ENCODE results near the gene MMP25.

Gene MMP25

DNA sequence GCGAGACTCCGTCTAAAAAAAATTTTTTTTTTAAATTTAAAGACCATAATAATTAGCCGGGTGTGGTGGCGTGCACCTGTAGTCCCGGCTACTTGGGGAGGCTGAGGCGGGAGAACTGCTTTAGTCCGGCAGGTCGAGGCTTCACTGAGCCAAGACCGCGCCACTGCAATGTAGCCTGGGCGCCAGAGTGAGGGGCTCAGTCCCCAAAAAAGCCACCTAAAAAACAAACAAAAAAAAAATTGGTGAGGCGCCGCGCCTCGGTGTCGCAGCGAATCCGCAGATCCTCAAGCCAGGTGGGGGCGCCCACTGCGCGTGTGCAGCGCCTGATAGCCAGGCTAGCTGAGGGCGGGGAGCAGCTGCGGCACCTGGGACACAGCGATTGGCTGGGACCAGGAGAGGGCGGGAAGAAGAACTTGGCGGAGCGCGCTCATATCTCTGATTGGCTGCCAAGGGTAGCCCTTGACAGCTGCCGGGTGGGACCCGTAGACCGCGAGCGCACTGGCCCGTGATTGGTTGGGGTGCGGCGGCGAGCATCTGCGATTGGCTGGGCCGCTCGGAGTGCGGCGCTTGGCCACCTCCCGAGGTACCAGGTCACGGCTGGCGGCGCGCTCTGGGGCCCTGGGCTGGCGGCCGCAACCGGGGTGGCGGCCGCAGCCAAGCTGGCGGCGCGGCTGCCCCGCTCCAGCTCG is 42.6 kb upstream of the MMP25 start:
- H3K9me3 ChIP-seq (ENCODE audit: severe bottlenecking): no peaks in the 10 kb centered on the region
- TF ChIP-seq, protein P1, sequence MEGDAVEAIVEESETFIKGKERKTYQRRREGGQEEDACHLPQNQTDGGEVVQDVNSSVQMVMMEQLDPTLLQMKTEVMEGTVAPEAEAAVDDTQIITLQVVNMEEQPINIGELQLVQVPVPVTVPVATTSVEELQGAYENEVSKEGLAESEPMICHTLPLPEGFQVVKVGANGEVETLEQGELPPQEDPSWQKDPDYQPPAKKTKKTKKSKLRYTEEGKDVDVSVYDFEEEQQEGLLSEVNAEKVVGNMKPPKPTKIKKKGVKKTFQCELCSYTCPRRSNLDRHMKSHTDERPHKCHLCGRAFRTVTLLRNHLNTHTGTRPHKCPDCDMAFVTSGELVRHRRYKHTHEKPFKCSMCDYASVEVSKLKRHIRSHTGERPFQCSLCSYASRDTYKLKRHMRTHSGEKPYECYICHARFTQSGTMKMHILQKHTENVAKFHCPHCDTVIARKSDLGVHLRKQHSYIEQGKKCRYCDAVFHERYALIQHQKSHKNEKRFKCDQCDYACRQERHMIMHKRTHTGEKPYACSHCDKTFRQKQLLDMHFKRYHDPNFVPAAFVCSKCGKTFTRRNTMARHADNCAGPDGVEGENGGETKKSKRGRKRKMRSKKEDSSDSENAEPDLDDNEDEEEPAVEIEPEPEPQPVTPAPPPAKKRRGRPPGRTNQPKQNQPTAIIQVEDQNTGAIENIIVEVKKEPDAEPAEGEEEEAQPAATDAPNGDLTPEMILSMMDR (IDR thresholded peaks at IDR 0.05; ENCODE audit: poor library complexity, severe bottlenecking): peak; percentile 95
- peak; percentile 96 for ATAC-seq (ENCODE audit: low read depth)
- H3K4me3 ChIP-seq (ENCODE audit: severe bottlenecking): peak overlapping the region; percentile 48
- H3K27me3 ChIP-seq (ENCODE audit: insufficient read depth, poor library complexity, severe bottlenecking): no peaks in the 10 kb centered on the region
- DNase-seq (ENCODE audit: low spot score): peak; percentile 99
- H3K27ac ChIP-seq (ENCODE audit: poor library complexity, severe bottlenecking): peak overlapping the region; percentile 52
- no peaks in the 10 kb centered on the region for H3K36me3 ChIP-seq (ENCODE audit: low read depth)
- H3K4me1 ChIP-seq (ENCODE audit: insufficient read depth, poor library complexity, severe bottlenecking): no peaks in the 10 kb centered on the region

DNA sequence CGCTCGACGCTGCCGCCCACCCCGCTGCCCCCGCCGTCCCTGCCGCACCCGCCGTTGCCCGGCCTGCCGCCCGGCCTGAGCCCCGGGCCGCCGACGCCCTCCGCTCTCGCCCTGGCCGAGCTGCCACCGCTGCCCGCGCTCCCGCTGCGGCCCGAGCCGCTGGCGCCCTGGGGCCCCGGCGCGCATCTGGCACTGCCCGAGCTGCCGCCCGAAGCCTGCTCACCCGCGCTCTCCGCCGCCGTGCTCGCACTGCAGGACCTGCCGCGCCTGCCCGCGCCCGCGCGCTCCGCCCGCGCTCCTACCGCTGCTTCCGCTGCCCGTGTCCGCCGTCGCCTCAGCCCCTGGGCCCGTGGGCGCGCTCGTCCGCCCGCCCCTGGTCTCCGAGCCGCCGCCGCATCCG is 42.0 kb upstream of the MMP25 start:
- ATAC-seq (ENCODE audit: low read depth) (no peak), DNase-seq (ENCODE audit: low spot score) (no peak)
- Histone ChIP-seq H3K4me1 (ENCODE audit: insufficient read depth, poor library complexity, severe bottlenecking) (peaks cover 3% of the 10 kb centered on the region), H3K9me3 (ENCODE audit: severe bottlenecking) (no peaks in the 10 kb centered on the region), H3K4me3 (ENCODE audit: severe bottlenecking) (peak overlapping the region; percentile 48), H3K27ac (ENCODE audit: poor library complexity, severe bottlenecking) (peak overlapping the region; percentile 52), H3K27me3 (ENCODE audit: insufficient read depth, poor library complexity, severe bottlenecking) (no peaks in the 10 kb centered on the region), H3K36me3 (ENCODE audit: low read depth) (no peaks in the 10 kb centered on the region)
- TF ChIP-seq, protein P1 (IDR thresholded peaks at IDR 0.05; ENCODE audit: poor library complexity, severe bottlenecking): no peak

DNA sequence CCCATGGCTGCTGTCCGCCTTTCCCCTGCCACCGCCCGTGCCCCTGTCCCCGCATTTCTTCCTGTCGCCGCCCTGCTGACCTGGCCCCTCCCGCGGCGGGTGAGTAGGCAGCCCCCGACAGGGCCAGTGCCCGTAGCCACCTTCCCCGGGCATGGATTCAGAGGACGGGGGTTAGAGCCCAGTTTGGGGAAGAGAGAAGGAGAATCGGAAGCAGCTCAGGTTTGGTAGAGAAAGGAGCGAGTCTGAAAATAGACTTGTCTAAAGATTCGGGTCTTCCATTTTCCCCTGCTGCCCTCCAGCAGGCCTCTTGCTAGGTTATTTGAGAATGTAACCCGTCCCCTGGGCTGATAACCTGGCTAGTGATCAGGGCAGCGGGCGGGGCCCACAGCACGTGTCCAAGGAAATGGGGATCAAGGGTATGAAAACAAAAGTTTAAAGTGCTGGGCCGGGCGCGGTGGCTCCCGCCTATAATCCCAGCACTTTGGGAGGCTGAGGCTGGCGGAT is 41.5 kb upstream of the MMP25 start:
- no peak for ATAC-seq (ENCODE audit: low read depth)

DNA sequence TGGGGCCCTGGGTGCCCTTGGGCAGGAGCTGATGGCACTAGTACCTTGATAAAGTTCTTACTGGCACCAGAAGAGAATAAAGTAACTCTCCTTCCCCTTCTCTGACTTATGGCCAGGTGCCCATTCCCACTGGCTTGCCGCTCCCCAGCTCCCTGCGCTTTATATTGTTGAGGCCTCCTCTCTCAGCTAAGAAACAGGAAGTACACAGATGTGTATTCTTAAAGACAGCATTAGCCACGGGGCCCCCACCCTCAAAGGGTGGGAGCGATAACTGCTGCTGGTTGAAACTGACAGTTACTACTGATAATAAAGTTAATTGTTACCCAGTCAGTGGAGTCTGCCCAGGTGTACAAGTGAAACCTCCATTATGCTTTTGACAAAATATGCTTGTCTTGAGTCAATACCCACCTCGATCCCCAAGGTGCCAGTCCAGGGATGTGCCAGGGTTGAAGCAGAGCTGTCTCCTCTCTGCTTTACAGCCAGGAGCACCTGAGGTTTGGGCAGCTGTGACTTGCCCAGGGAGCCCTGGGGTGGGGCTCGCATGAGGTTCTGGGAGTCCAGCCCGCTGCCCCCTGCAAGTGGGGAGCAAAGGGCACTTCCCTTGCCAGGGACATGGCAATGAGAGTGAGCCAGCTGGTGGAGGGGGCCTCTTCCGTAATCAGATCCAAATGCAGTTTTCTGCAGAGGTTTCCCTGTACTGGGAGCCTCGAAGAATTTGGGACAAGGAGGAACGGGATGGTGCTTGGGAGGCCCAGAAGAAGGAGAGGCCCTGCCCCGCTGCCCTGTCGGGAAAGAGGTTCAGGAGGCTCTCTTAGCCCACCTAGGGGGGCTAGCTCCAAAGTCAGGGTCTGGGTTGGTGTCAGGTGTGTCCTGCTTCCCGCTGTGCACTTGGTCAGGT is 39.1 kb upstream of the MMP25 start:
- H3K27me3 ChIP-seq (ENCODE audit: insufficient read depth, poor library complexity, severe bottlenecking): no peaks in the 10 kb centered on the region

More for the DNA sequence above, 41.5 kb upstream of the MMP25 start:
- Histone ChIP-seq H3K4me3 (ENCODE audit: severe bottlenecking) (peak overlapping the region; percentile 31), H3K9me3 (ENCODE audit: severe bottlenecking) (no peaks in the 10 kb centered on the region), H3K27me3 (ENCODE audit: insufficient read depth, poor library complexity, severe bottlenecking) (no peaks in the 10 kb centered on the region), H3K27ac (ENCODE audit: poor library complexity, severe bottlenecking) (peak overlapping the region; percentile 52), H3K36me3 (ENCODE audit: low read depth) (no peaks in the 10 kb centered on the region), H3K4me1 (ENCODE audit: insufficient read depth, poor library complexity, severe bottlenecking) (peaks cover 8% of the 10 kb centered on the region)
- TF ChIP-seq, protein P1 (IDR thresholded peaks at IDR 0.05; ENCODE audit: poor library complexity, severe bottlenecking): no peak
- no peak for DNase-seq (ENCODE audit: low spot score)

More for the DNA sequence above, 39.1 kb upstream of the MMP25 start:
- no peak overlapping the region for H3K4me3 ChIP-seq (ENCODE audit: severe bottlenecking)
- no peaks in the 10 kb centered on the region for H3K9me3 ChIP-seq (ENCODE audit: severe bottlenecking)
- TF ChIP-seq, protein P1 (IDR thresholded peaks at IDR 0.05; ENCODE audit: poor library complexity, severe bottlenecking): no peak
- DNase-seq (ENCODE audit: low spot score): no peak
- no peak for ATAC-seq (ENCODE audit: low read depth)
- peaks cover 13% of the 10 kb centered on the region for H3K4me1 ChIP-seq (ENCODE audit: insufficient read depth, poor library complexity, severe bottlenecking)
- H3K27ac ChIP-seq (ENCODE audit: poor library complexity, severe bottlenecking): no peak overlapping the region
- H3K36me3 ChIP-seq (ENCODE audit: low read depth): no peaks in the 10 kb centered on the region

Data from RWPE2 (cell line).